GM12878 (cell line): Measurements from ENCODE around the gene LYRM4. TPM values are rescaled to one million over a fixed set of nuclear protein-coding genes. Genes with fewer than 3 reads are reported as not detected.

Experiments
- ATAC-seq: fragments of 200-7000 bp; cut with Tn5 transposase; 3 replicates; pipeline ENCODE4 v1.9.1; 2020; ENCODE audit warnings: mild to moderate bottlenecking, moderate library complexity
- BruUV-seq: library from RNA; stranded (reverse); fragments of 400-500 nt; replicated peaks from 2 replicates; lab custom pipeline; 2021; lab: Mats Ljungman, UMichigan
- CTCF ChIA-PET: fragments of 300-600 bp; sonication (Branson Sonifier 250); formaldehyde crosslinking; extraction: SDS; loops from one replicate; lab custom pipeline; 2021; ENCODE audit warnings: inconsistent platforms; lab: Yijun Ruan, JAX
- POLR2A ChIA-PET: fragments of 350-600 bp; formaldehyde crosslinking; extraction: SDS; loops from one replicate; lab custom pipeline; 2021; ENCODE audit warnings: inconsistent platforms; lab: Charles Lee
- RAD21 ChIA-PET: fragments of 300-600 bp; sonication (Branson Sonifier 250); formaldehyde crosslinking; loops from one replicate; lab custom pipeline; 2023; ENCODE audit warnings: antibody characterized with exemption; ENCODE audit not compliant: unreplicated experiment; lab: Charles Lee
- SMC1A ChIA-PET: fragments of 300-600 bp; sonication (Branson Sonifier 250); formaldehyde crosslinking; loops from one replicate; lab custom pipeline; 2023; ENCODE audit not compliant: unreplicated experiment, uncharacterized antibody; lab: Charles Lee
- DNase-seq: peaks from one replicate; pipeline ENCODE4 v3.0.0-alpha.2; 2011; ENCODE audit warnings: low read depth, low spot score
- FAIRE-seq: peaks from 3 replicates; lab custom pipeline; 2011; peaks lifted over from hg19 to GRCh38; lab: Jason Lieb, UNC
- H2AFZ ChIP-seq: 2 replicates; pipeline ENCODE4 v1.6.0; 2011; ENCODE audit warnings: low read depth, low read length, control low read depth; ENCODE audit not compliant: control insufficient read depth
- H3K27ac ChIP-seq: 2 replicates; pipeline ENCODE4 v1.5.1; 2011; ENCODE audit warnings: control low read depth; ENCODE audit not compliant: control insufficient read depth, insufficient read depth
- H3K27me3 ChIP-seq, 2 experiments: replicated peaks in 1 of 2; 2 replicates each; pipeline versions ENCODE4 v1.6.0 to v1.6.1; 2011; ENCODE audit warnings: low read length in 1 of 2; ENCODE audit not compliant: control insufficient read depth in 2 of 2, insufficient read depth in 2 of 2
- H3K36me3 ChIP-seq, 2 experiments: 2 replicates each; pipeline ENCODE4 v1.5.1; 2011; ENCODE audit warnings: low read length in 1 of 2; ENCODE audit not compliant: control insufficient read depth in 2 of 2, insufficient read depth in 2 of 2
- H3K4me1 ChIP-seq: 2 replicates; pipeline ENCODE4 v1.6.1; 2011; ENCODE audit warnings: mild to moderate bottlenecking, low read length, moderate library complexity, mixed read lengths; ENCODE audit not compliant: control insufficient read depth, insufficient read depth
- H3K4me2 ChIP-seq: 2 replicates; pipeline ENCODE4 v1.6.0; 2011; ENCODE audit warnings: control low read depth; ENCODE audit not compliant: control insufficient read depth, insufficient read depth
- H3K4me3 ChIP-seq: fragments of 200-600 bp; sonication (generic); 2 replicates; pipeline ENCODE4 v1.5.1; 2016
- H3K79me2 ChIP-seq: 2 replicates; pipeline ENCODE4 v1.6.0; 2011; ENCODE audit warnings: low read length; ENCODE audit not compliant: control insufficient read depth, insufficient read depth
- H3K9ac ChIP-seq: 2 replicates; pipeline ENCODE4 v1.8.0; 2011; ENCODE audit warnings: low read length, control low read depth, mixed read lengths; ENCODE audit not compliant: control insufficient read depth, insufficient read depth
- H3K9me3 ChIP-seq: replicated peaks from 3 replicates; pipeline ENCODE4 v1.5.1; 2011; ENCODE audit warnings: mild to moderate bottlenecking, low read length; ENCODE audit not compliant: control insufficient read depth, insufficient read depth
- H4K20me1 ChIP-seq: 2 replicates; pipeline ENCODE4 v1.6.0; 2011; ENCODE audit not compliant: control insufficient read depth, insufficient read depth
- CHD2 ChIP-seq: IDR thresholded peaks from 2 replicates; pipeline ENCODE4 v1.6.1; 2011; ENCODE audit warnings: low read depth, low read length, improper control_type of control experiment, borderline replicate concordance
- CHD4 ChIP-seq: fragments of 200-600 bp; sonication (generic); IDR thresholded peaks from 2 replicates; pipeline ENCODE4 v1.6.1; 2016; ENCODE audit warnings: mild to moderate bottlenecking
- EED ChIP-seq: sonication (generic); IDR thresholded peaks from 2 replicates; pipeline ENCODE4 v1.6.1; 2016; ENCODE audit warnings: antibody characterized with exemption, low read depth
- FOXK2 ChIP-seq: fragments of 450-650 bp; IDR thresholded peaks from 2 replicates; pipeline ENCODE4 v1.6.1; 2017; ENCODE audit warnings: mild to moderate bottlenecking, moderate library complexity
- JUND ChIP-seq: IDR thresholded peaks from 2 replicates; pipeline ENCODE4 v1.6.1; 2012; ENCODE audit warnings: low read depth, mild to moderate bottlenecking, low read length, improper control_type of control experiment, moderate library complexity
- MXI1 ChIP-seq: fragments of 150-350 bp; IDR thresholded peaks from 2 replicates; pipeline ENCODE4 v1.6.1; 2011; ENCODE audit warnings: low read depth, mild to moderate bottlenecking, inconsistent platforms, low read length, improper control_type of control experiment
- RAD51 ChIP-seq: fragments of 450-650 bp; IDR thresholded peaks from 2 replicates; pipeline ENCODE4 v1.6.1; 2016; ENCODE audit warnings: moderate library complexity, mild to moderate bottlenecking, inconsistent platforms
- RBBP5 ChIP-seq: fragments of 200-600 bp; sonication (generic); conservative IDR thresholded peaks from 2 replicates; pipeline ENCODE4 v1.6.1; 2016
- RFX5 ChIP-seq: IDR thresholded peaks from 2 replicates; pipeline ENCODE4 v1.6.1; 2011; ENCODE audit warnings: low read depth, low read length, improper control_type of control experiment
- SMARCA5 ChIP-seq: fragments of 450-650 bp; IDR thresholded peaks from 2 replicates; pipeline ENCODE4 v1.6.1; 2017; ENCODE audit warnings: mild to moderate bottlenecking
- STAT1 ChIP-seq: fragments of 450-650 bp; conservative IDR thresholded peaks from 2 replicates; pipeline ENCODE4 v1.6.1; 2014; ENCODE audit warnings: antibody characterized with exemption, mild to moderate bottlenecking
- TAF1 ChIP-seq: IDR thresholded peaks from 2 replicates; pipeline ENCODE4 v1.6.1; 2011; ENCODE audit warnings: mild to moderate bottlenecking, low read depth, low read length, borderline replicate concordance
- TCF3 ChIP-seq: IDR thresholded peaks from 2 replicates; pipeline ENCODE4 v1.6.1; 2012; ENCODE audit warnings: low read depth, mild to moderate bottlenecking, low read length, borderline replicate concordance; ENCODE audit not compliant: insufficient read depth
- ZNF384 ChIP-seq: IDR thresholded peaks from 2 replicates; pipeline ENCODE4 v1.6.1; 2012; ENCODE audit warnings: low read depth, mild to moderate bottlenecking, low read length, improper control_type of control experiment, borderline replicate concordance
- ZZZ3 ChIP-seq: IDR thresholded peaks from 2 replicates; pipeline ENCODE4 v1.6.1; 2011; ENCODE audit warnings: low read depth; ENCODE audit not compliant: control insufficient read depth, insufficient read length
- WGBS: methylation state at CpG from one replicate; pipeline ENCODE4 v1.1.6; 2016; ENCODE audit warnings: low lambda C conversion rate; ENCODE audit not compliant: insufficient replicate concordance, insufficient coverage; ENCODE audit errors: missing lambda C conversion rate; 5-methylcytosine and 5-hydroxymethylcytosine counted together
- in situ Hi-C: fragments of 300-500 bp; cut with MboI; formaldehyde crosslinking; loops from 9 replicates; pipeline ENCODE4 v1.14.3; 2018; ENCODE audit warnings: mixed read lengths
- intact Hi-C: fragments of 100-400 bp; cut with micrococcal nuclease; formaldehyde crosslinking; loops from one replicate; pipeline ENCODE4 v1.14.2; 2022; ENCODE audit not compliant: unreplicated experiment
- polyA plus RNA-seq, 11 experiments: library from polyadenylated mRNA; depleted of rRNA in 4 of 11; unstranded in 6 of 11; stranded (reverse) in 5 of 11; fragments of >200 nt; fragmentation: Nextera tagmentation in 4 of 11; fragmentation: Illumina TruSeq in 1 of 11; extraction: Ambion mirVana in 4 of 11; extraction: Trizol in 1 of 11; gene quantifications; 1 replicate in 1 of 11; 2 replicates in 10 of 11; pipeline versions ENCODE4 v1.2.1 to v1.2.3, GENCODE V29; 2011 to 2016; ENCODE audit warnings: inconsistent platforms in 2 of 11, missing spikeins in 2 of 11, low read depth in 1 of 11
- total RNA-seq, 4 experiments: library from RNA; depleted of rRNA in 3 of 4; stranded (reverse); fragments of >200 nt in 3 of 4; fragmentation: Illumina TruSeq in 1 of 4; extraction: Trizol in 1 of 4; gene quantifications; 2 replicates each; pipeline versions ENCODE4 v1.2.1 to v1.2.3, GENCODE V29; 2013 to 2021
- TF ChIP-seq, protein P1 (sequence below): IDR thresholded peaks from 2 replicates; pipeline ENCODE4 v1.6.1; 2012; ENCODE audit warnings: low read length, inconsistent platforms
- TF ChIP-seq, protein P2 (sequence below): fragments of 450-650 bp; IDR thresholded peaks from 2 replicates; pipeline ENCODE4 v1.6.1; 2017; ENCODE audit warnings: low read depth, mild to moderate bottlenecking, moderate library complexity
- TF ChIP-seq, protein P3 (sequence below), 3 experiments: IDR thresholded peaks in 2 of 3; conservative IDR thresholded peaks in 1 of 3; 2 replicates each; pipeline ENCODE4 v1.5.1; 2011; ENCODE audit warnings: low read depth in 3 of 3, low read length in 3 of 3, mild to moderate bottlenecking in 3 of 3, control low read depth in 2 of 3, moderate library complexity in 2 of 3, inconsistent platforms in 1 of 3, mixed read lengths in 1 of 3; ENCODE audit not compliant: control insufficient read depth in 2 of 3, insufficient read depth in 1 of 3; ENCODE audit errors: extremely low read depth in 1 of 3

LYRM4 gene
- total and polyA plus RNA-seq, 10 of the 15 experiments (the other 5 are each of a cell fraction or from before 2014, with no cell fraction given), result 32.7 to 66.8 (median 44.0) TPM

DNA sequence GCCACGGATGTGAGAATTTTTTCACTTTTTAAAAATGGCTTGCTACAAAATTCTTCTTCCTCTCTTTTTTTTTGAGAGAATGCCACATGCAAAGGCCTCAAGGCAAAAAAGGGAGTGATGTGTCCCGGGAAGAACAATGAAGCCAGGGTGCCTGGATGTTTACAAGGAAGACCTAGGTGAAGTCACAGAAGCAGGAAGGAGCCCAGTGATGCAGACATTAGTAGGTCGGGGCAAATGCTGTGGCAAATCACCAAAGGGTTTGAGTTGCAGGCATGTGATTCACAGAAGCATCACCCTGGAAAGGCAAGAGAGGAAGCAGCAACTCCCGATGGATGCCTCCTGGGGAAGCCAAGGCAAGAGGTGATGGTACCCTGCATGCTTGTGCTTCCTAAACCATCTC is 47.3 kb upstream of the LYRM4 start:
- Histone ChIP-seq H3K4me1 (peaks cover 8% of the 10 kb centered on the region), H3K4me3 (no peak overlapping the region), H3K4me2 (no peak overlapping the region), H3K9me3 (no peaks in the 10 kb centered on the region; the same call in 2 of the 3 replicates), H3K27ac (no peak overlapping the region), H3K36me3 (peaks cover 0 to 4% of the 10 kb centered on the region in 2 experiments; a peak in 1 of 4 replicates)
- RAD21 ChIA-PET, result no interaction called here
- no peak for FAIRE-seq
- SMC1A ChIA-PET, result no interaction called here
- intact Hi-C loops, result no loop called here
- POLR2A ChIA-PET, result interaction anchor here (0.6 kb wide), 1 partner anchor 1693 kb away, joined by 4 read pairs; no protein-coding TSS in a partner anchor
- TF ChIP-seq JUND, result no peak
- no peak for TF ChIP-seq RAD51
- TF ChIP-seq CHD4, result no peak
- no peak for TF ChIP-seq CHD2
- TF ChIP-seq, protein P1, sequence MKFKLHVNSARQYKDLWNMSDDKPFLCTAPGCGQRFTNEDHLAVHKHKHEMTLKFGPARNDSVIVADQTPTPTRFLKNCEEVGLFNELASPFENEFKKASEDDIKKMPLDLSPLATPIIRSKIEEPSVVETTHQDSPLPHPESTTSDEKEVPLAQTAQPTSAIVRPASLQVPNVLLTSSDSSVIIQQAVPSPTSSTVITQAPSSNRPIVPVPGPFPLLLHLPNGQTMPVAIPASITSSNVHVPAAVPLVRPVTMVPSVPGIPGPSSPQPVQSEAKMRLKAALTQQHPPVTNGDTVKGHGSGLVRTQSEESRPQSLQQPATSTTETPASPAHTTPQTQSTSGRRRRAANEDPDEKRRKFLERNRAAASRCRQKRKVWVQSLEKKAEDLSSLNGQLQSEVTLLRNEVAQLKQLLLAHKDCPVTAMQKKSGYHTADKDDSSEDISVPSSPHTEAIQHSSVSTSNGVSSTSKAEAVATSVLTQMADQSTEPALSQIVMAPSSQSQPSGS, result no peak
- no peak for TF ChIP-seq TAF1
- no peak for TF ChIP-seq RFX5
- no peak for TF ChIP-seq TCF3
- TF ChIP-seq MXI1, result no peak
- TF ChIP-seq, protein P2, sequence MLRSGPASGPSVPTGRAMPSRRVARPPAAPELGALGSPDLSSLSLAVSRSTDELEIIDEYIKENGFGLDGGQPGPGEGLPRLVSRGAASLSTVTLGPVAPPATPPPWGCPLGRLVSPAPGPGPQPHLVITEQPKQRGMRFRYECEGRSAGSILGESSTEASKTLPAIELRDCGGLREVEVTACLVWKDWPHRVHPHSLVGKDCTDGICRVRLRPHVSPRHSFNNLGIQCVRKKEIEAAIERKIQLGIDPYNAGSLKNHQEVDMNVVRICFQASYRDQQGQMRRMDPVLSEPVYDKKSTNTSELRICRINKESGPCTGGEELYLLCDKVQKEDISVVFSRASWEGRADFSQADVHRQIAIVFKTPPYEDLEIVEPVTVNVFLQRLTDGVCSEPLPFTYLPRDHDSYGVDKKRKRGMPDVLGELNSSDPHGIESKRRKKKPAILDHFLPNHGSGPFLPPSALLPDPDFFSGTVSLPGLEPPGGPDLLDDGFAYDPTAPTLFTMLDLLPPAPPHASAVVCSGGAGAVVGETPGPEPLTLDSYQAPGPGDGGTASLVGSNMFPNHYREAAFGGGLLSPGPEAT, result no peak
- TF ChIP-seq ZZZ3, result no peak
- TF ChIP-seq EED, result no peak
- TF ChIP-seq SMARCA5, result no peak
- no peak for TF ChIP-seq RBBP5
- TF ChIP-seq FOXK2, result no peak
- no peak for TF ChIP-seq STAT1
- TF ChIP-seq ZNF384, result no peak
- TF ChIP-seq, protein P3, sequence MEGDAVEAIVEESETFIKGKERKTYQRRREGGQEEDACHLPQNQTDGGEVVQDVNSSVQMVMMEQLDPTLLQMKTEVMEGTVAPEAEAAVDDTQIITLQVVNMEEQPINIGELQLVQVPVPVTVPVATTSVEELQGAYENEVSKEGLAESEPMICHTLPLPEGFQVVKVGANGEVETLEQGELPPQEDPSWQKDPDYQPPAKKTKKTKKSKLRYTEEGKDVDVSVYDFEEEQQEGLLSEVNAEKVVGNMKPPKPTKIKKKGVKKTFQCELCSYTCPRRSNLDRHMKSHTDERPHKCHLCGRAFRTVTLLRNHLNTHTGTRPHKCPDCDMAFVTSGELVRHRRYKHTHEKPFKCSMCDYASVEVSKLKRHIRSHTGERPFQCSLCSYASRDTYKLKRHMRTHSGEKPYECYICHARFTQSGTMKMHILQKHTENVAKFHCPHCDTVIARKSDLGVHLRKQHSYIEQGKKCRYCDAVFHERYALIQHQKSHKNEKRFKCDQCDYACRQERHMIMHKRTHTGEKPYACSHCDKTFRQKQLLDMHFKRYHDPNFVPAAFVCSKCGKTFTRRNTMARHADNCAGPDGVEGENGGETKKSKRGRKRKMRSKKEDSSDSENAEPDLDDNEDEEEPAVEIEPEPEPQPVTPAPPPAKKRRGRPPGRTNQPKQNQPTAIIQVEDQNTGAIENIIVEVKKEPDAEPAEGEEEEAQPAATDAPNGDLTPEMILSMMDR (IDR thresholded peaks at IDR 0.05 in 2 of 3, conservative IDR thresholded peaks at IDR 0.05 in 1 of 3; ENCODE audit: control insufficient read depth in 2 of 3, extremely low read depth in 1 of 3, insufficient read depth in 1 of 3, low read depth in 3 of 3, low read length in 3 of 3), result no peak
- TF ChIP-seq, all 136 proteins: peak for 0
- no peak overlapping the region for H2AFZ ChIP-seq
- H3K9ac ChIP-seq, result no peak overlapping the region
- peaks cover 2% of the 10 kb centered on the region for H3K79me2 ChIP-seq
- DNase-seq, result no peak
- BruUV-seq, result no TSS peak
- no peak for ATAC-seq
- H3K27me3 ChIP-seq, result no peaks in the 10 kb centered on the region
- H4K20me1 ChIP-seq, result no peaks in the 10 kb centered on the region
- in situ Hi-C loops, result loop anchor here (5.0 kb wide), 1 partner anchor 166 kb away; no protein-coding TSS in a partner anchor
- 86% methylated on average over 4 of the region's 4 CpGs for WGBS
- CTCF ChIA-PET, result interaction anchor here (6.7 kb wide), 1 partner anchor 164 kb away, joined by 198 read pairs; no protein-coding TSS in a partner anchor
